GM06990 (cell line): ENCODE results near the gene ISLR2.

ENCODE experiments used
- DNase-seq: peaks from one replicate; pipeline ENCODE4 v3.0.0-alpha.2; 2011; ENCODE audit not compliant: insufficient read length; ENCODE audit errors: extremely low read depth
- H3K27me3 ChIP-seq: replicated peaks from 2 replicates; pipeline ENCODE4 v1.6.0; 2011; ENCODE audit warnings: low read length; ENCODE audit not compliant: control insufficient read depth, insufficient read depth
- H3K36me3 ChIP-seq: 2 replicates; pipeline ENCODE4 v1.5.1; 2011; ENCODE audit warnings: low read length; ENCODE audit not compliant: control insufficient read depth, insufficient read depth
- H3K4me3 ChIP-seq: replicated peaks from 2 replicates; pipeline ENCODE4 v1.5.1; 2011; ENCODE audit warnings: low read depth, mild to moderate bottlenecking, control low read depth, low read length
- CTCF ChIP-seq: IDR thresholded peaks from 2 replicates; pipeline ENCODE4 v1.5.1; 2011; ENCODE audit warnings: low read length, control low read depth, mild to moderate bottlenecking, inconsistent platforms; ENCODE audit not compliant: insufficient read depth, poor library complexity, severe bottlenecking

Gene ISLR2

GRCh38 chr15:74127255-74127953, 3.0 kb upstream of the ISLR2 start:
- peak; percentile 100 for TF ChIP-seq CTCF
- Histone ChIP-seq H3K4me3 (peak overlapping the region; percentile 51), H3K36me3 (no peaks in the 10 kb centered on the region), H3K27me3 (peaks cover 6% of the 10 kb centered on the region)
- DNase-seq: peak; percentile 84

- H3K4me3 ChIP-seq: peak overlapping the region; percentile 51
- DNase-seq: peak; percentile 52
- H3K27me3 ChIP-seq: peaks cover 6% of the 10 kb centered on the region
- H3K36me3 ChIP-seq: no peaks in the 10 kb centered on the region
- no peak for TF ChIP-seq CTCF
These were observed 2.2 kb upstream of the ISLR2 start for GRCh38 chr15:74127954-74128784.

- peaks cover 6% of the 10 kb centered on the region for H3K27me3 ChIP-seq
- H3K4me3 ChIP-seq: no peak overlapping the region
- DNase-seq: no peak
- no peaks in the 10 kb centered on the region for H3K36me3 ChIP-seq
- no peak for TF ChIP-seq CTCF
These were observed 1.4 kb upstream of the ISLR2 start for GRCh38 chr15:74128785-74129585.

- Histone ChIP-seq H3K4me3 (no peak overlapping the region; the same call in 1 of the 2 replicates), H3K36me3 (no peaks in the 10 kb centered on the region), H3K27me3 (peaks cover 6% of the 10 kb centered on the region)
- TF ChIP-seq CTCF: no peak
- peak; percentile 30 for DNase-seq
These were observed 716 bp upstream of the ISLR2 start for GRCh38 chr15:74129586-74130154.

GRCh38 chr15:74130849-74131627, 652 bp downstream of the ISLR2 start:
- peaks cover 6% of the 10 kb centered on the region for H3K27me3 ChIP-seq
- H3K4me3 ChIP-seq: no peak overlapping the region
- DNase-seq: no peak
- H3K36me3 ChIP-seq: no peaks in the 10 kb centered on the region
- TF ChIP-seq CTCF: no peak
